HK-2 (cell line): ENCODE measurements around the gene HLA-DOA.

Source experiments
- DNase-seq: peaks from one replicate; pipeline ENCODE4 v3.0.0-alpha.2; 2018; ENCODE audit not compliant: unreplicated experiment

HLA-DOA gene

GRCh38 chr6:32963866-32964265 lies 45.5 kb downstream of the HLA-DOA start:
- no peak for DNase-seq

- no peak for DNase-seq
Measured at GRCh38 chr6:32962213-32962826, 47.1 kb downstream of the HLA-DOA start.

GRCh38 chr6:32960563-32960962 lies 48.8 kb downstream of the HLA-DOA start:
- DNase-seq, result no peak

GRCh38 chr6:32956176-32956575 lies 53.2 kb downstream of the HLA-DOA start:
- no peak for DNase-seq

- no peak for DNase-seq
Measured at GRCh38 chr6:32954986-32955802, 54.2 kb downstream of the HLA-DOA start.

- DNase-seq, result no peak
Measured at GRCh38 chr6:32954267-32954666, 55.1 kb downstream of the HLA-DOA start.
